Jurkat, Clone E6-1 (cell line): ENCODE data around the gene LARGE1.

Experiments
- DNase-seq: peaks from one replicate; pipeline ENCODE4 v3.0.0-alpha.2; 2011; ENCODE audit warnings: low read depth, low spot score
- H3K4me3 ChIP-seq: 2 replicates; pipeline ENCODE4 v1.5.1; 2011; ENCODE audit warnings: mild to moderate bottlenecking, low read length, control low read depth, moderate library complexity

The LARGE1 gene

DNA sequence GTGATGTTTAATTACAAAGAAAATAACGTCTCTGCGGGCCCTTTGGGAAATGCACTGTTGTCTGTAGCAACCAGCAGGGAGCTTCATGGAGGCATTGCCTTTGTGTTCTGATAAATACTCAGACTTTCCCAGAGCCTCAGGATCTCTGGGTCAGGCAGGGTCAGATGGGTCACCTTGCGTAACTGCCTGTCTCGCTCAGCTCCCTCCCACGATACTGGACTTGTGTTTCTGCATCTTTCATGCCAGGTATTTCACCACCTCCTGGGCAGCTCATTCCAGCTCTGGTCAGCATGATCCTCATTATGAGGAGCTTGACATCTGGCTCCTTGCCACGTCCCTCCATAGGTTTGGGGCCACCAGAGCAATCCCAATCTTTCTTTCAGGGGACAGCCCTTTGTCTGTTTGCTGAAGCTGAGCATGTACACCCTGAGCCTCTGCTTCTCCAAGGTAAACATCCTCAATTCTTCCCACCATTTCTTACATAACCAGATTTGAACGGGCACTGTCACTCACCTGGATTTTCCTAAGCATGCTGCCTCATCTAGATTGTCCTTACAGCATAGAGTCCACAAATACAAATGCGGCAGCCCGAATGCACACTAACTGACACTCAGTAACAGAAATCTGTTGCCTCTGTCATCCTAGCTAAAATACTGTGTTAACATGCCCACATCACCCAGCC is 162.3 kb downstream of the LARGE1 start:
- no peak for DNase-seq
- no peak overlapping the region for H3K4me3 ChIP-seq

DNA sequence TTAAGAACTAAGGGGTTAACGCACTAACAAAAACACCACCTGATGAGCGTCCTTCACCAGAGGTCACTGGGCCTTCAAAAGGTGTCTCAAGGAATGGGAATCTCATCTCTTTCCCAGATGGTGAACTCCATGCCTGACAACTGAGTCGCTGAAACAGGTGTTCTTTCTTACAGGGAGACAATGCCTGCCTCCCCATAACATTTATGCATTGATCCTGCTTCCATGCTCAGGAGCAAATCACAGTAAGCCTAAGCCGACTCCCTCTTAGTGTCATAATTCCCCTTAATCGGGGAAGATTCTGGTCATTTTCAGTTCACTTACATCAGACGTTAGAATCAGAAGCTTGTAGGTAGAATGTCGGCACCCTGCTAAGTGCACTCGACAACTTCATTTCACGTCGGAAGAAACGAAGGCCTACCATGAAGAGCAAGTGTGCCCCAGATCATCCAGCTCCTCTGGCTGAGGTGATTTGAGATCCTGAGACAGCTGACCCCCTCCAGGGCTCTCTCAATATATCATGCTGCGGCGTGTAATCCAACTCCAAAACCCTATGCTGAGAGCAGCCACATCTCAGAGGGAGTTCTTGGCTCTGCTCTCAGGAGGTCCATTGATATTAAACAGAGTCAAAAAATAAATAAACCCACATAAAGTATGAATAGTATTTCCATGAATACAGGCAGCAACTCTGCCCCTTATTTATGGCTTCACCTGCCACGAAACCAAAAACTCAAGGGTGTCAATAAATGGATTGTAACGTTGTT is 163.1 kb downstream of the LARGE1 start:
- no peak overlapping the region for H3K4me3 ChIP-seq
- no peak for DNase-seq

DNA sequence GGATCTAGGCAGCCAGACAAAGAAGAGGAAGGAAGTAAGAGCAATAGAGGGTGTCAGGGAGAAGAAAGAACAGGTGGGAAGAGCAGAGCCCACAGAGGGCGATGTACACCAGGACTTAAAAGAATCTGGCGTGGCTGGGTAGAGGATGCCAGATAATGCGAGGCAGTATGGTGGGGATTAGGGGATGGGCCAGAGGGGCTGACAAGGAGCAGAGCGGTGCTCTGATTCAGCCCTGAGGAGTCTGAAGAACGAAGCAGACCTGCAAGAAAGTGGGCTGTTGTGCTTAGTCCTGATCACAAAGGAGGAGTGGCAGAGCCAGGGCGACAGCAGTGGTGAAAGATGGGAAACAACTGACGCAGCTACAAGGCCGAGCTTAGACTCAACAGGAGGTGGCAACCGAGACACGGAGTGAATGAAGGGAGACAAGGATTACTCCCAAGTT is 163.7 kb downstream of the LARGE1 start:
- no peak for DNase-seq
- H3K4me3 ChIP-seq = no peak overlapping the region

DNA sequence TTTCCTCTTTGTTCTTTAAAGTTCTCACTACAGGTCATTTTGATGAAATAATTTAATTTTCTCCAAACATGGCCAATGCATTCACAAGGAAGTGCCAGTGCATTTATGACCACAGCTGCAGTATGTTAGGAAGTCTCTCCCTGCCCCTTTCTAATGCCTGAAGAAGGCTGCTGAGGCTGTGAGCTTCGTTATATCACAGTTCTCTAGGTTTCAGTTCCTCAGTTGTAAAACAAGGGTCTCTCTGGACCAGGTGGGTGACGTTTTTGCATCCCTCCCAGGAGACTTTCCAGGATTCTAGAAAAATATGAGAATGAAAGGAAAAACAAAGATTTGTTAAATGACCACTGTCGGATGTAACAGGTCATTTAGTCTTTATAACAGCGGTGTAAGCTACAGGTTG is 171.6 kb downstream of the LARGE1 start:
- no peak overlapping the region for H3K4me3 ChIP-seq
- no peak for DNase-seq

DNA sequence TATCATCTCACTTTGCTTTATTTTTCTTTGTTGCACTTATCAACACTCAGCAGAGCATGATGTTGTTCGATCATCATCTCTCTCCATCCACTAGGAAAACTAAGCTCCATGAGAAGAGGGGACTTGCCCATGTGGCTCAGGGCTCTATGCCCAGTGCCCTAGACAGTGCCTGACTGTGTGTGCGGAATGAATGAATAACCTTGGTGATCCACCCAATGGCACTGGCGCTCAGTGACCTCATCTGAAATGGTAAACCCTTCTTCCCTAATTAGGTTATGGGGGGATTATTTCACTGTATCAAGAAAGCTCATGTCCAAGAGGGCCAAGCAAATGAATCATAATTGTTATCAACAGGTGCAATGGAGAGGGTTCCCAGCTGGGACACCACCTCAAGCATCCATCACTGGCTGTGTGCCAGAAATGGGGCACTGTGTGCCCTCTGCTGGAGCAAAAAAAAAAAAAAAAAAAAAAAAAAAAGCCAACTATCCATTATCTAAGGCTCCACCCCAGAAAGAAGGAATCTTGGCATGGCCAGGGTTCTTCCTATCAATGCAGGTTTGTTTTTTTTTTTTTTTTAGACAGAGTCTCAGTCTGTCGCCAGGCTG is 172.6 kb downstream of the LARGE1 start:
- no peak for DNase-seq
- H3K4me3 ChIP-seq = no peak overlapping the region

DNA sequence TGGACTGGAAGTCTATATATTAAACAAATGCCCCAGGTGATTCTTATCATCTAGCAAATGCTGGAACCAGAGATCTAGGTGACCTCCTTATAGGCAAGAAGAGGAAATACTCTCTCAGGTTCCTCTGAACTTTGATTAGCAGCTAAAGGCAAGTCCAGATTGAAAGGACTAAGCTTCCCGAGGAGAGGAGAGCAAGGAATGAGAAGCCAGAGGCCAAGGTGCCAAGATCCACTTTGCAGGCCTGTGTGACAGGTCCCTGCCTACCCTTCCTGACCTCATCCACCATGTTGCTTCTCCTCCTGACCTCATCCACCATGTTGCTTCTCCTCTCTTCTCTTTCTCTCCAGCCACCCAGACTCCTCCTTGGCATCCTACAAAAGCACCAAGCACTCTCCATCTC is 173.2 kb downstream of the LARGE1 start:
- no peak overlapping the region for H3K4me3 ChIP-seq
- no peak for DNase-seq

DNA sequence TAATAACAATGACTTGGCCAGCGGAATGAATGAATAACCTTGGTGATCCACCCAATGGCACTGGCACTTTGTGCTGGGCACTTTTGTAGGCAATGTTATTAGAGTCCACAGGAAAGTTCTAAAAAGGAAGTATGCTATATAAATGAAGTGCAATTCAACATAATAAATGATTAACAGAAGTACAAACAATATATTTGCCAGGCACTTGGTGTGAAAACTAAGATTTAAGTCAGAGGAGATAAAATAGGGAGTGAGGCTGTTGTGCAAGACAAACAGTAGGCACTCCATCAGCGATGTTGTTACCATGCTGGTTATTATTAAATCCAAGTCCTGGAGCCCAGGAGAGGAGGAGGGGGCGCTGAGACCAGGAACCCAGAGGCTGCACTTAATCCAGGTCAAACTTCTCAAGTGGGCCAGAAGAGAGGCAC is 173.8 kb downstream of the LARGE1 start:
- no peak for DNase-seq
- H3K4me3 ChIP-seq = no peak overlapping the region

DNA sequence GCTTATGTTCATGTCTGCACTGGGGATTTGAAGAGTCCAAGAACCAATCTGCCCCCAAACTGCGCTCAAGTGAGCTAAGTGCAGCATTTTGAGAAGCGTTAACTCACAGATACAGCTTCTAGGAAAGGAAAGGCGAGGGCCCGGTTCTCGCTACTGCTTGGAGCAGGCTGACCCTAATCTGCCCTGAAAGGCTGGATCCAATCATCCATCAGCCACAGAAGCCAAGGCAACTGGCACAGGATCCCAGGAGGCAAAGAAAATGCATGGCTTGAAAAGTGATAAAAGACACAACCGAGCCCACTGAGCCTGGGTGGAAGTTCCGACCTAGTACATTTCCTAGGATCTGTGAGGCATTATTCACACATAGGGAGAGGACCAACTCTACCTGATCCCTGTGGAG is 174.8 kb downstream of the LARGE1 start:
- no peak for DNase-seq
- H3K4me3 ChIP-seq = no peak overlapping the region

DNA sequence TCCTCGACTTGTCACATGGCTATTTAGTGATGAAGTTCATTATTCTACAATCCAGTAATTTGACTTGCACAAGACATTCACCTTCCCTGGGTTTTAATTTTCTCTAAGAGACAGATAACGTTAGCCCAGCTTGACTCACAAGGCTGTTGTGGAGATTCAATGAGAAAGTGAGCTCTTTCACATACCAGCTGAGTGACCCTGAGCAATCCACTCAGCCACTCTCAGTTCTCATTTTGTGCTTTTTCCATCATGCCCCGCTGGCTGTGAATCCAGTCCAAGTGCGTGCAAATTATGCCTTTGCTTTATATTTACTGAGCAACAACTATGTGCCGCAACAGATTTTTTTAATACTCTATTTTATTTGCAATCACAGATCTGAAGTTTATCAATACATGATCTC is 176.5 kb downstream of the LARGE1 start:
- DNase-seq = no peak
- no peak overlapping the region for H3K4me3 ChIP-seq

DNA sequence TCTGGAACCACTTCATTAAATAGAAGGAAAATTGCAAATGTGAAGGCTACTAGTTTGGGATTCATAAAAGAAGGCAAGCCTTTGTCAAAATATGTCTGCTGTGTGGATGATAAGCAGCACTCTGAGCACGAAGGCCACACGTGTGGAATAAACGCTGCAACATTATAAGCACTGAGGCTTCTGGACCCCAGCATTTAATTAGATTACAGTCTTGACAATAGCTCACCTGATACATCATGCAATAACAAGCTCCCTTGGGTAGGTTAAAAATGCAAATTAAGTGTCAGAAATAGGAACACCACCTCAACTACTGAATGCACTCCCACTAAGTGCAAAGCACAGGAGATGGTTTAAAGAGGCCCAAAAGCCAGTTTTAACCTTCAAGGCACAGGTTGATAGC is 179.3 kb downstream of the LARGE1 start:
- no peak for DNase-seq
- no peak overlapping the region for H3K4me3 ChIP-seq

DNA sequence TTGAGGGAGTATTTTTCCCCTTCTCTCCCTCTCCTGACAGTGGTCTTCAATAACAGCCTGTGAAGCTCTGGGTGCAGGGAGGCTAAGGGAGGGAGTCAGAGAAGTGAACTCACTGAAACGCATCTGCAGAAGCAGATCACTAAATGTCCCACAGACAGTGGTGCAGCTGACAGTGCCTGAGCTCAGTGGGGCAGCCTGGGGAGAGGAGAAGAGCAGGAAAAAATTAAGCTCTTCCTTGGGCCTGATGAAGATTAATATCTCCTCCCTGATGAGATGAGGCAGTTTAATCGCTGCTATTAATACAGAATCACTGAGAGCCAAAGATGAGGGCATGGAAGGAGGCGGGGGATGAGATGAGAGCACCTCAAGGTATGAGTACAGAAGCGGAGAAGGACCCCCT is 180.8 kb downstream of the LARGE1 start:
- no peak for DNase-seq
- no peak overlapping the region for H3K4me3 ChIP-seq

DNA sequence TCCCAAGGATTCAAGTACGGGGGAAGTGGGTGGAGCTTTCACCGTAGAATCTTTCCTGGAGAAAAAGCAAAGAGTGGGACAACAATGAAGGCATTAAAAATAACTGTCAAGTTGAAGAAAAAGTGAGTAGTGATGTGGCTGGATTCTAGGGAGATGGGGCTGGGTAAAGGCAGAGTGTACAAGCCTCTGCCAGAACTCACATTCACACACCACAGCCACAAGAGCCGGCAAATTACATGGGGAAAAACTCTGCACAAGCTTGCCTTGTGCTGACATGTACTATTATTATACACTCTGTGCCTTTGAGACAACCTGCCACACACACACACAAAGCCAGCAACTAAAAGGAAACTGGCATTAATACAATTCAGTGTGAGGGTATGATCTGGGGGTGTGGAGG is 182.6 kb downstream of the LARGE1 start:
- no peak overlapping the region for H3K4me3 ChIP-seq
- DNase-seq = no peak

DNA sequence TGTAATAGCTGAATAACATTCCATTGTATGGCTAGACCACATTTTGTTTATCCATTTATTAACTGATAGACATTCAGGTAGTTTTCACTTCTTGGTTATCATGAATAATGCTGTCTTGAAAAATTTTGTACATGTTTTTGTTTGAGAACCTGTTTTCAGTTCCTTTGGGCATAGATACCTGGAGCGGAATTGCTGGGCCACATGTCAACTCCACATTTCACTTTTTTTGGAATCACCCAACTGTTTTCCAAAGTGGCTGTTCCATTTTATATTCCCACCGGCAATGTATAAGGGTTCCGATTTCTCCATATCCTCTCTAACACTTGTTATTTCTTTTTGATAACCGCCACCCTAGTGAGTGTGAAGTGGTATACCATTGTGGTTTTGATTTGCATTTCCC is 184.3 kb downstream of the LARGE1 start:
- no peak overlapping the region for H3K4me3 ChIP-seq
- DNase-seq = no peak

DNA sequence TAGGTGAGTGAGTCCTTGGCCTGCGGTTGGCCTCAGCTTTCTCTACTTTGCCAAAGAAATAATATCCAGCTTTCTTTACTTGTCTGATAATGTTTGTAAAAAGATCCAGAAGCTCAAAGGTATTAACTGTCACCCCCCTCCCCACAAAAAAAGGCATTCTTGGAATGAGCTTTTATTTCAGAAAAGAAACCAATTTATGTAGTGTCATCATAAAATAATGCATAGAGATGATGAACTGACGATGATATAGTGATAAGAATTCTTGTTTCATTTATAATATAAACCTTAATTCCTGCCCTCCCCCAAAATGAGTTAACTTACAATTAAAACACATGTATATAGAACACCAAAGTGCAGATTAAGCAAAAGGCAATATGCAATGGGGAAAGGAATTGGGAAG is 191.4 kb downstream of the LARGE1 start:
- no peak for DNase-seq
- no peak overlapping the region for H3K4me3 ChIP-seq

DNA sequence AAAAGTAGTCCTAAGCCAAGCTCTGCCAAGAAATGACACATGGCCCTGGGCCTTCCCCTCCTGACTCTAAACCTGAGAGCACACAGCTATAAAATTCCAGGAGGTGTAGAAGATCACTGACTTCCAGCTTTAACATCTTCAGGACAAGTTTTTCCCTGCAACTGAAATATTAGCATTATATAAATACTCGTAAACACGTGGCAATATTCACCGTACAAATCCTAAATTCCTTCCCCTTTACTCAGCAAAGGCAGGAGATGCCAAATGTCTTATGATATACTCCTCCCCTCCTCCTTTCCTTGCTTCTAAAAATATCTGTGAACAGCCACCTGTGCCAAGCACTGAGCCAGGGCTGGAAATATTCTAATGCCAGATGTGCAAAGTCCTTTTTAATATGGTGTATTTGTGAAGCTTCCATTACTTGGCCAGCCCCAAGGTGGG is 194.0 kb downstream of the LARGE1 start:
- H3K4me3 ChIP-seq = no peak overlapping the region
- DNase-seq = no peak

DNA sequence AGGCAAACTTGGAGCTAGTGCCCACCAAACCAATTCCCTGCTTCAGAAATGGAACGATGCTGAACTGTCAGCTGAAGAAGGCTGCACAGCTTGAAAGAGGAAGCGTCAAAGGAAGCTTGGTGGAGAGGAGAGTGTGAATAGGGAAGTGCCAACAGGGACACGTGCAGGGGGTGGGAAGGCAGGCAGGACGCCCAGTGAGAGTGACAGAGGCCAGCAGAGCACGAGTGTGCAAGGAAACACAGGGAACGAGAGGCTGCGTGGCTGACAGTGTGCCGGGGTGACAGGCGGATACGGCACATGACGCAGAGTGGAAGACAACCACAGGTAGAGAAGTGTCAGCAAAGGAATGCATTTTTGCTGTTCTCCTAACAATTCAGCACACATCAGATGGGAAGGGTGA is 196.4 kb downstream of the LARGE1 start:
- DNase-seq = no peak
- no peak overlapping the region for H3K4me3 ChIP-seq

DNA sequence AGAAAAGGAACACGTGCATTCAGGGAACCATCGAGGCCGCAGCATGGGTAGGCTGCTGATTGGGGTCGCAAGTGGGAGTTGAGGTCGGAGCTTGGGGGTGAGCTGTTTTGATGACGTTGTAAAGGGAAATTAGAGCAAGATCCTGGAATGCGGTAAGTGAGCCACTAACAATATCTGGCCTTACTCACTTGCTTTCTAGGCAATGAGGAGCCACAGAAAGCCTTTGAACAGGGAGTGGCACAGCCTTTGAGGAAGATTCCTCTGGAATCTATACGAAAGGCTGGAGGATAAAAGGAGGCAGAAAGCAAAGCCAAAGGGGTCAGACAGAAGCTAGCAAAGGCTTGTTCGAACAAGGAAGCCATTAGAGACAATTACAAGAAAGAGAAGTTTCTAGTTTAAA is 197.5 kb downstream of the LARGE1 start:
- no peak for DNase-seq
- no peak overlapping the region for H3K4me3 ChIP-seq

DNA sequence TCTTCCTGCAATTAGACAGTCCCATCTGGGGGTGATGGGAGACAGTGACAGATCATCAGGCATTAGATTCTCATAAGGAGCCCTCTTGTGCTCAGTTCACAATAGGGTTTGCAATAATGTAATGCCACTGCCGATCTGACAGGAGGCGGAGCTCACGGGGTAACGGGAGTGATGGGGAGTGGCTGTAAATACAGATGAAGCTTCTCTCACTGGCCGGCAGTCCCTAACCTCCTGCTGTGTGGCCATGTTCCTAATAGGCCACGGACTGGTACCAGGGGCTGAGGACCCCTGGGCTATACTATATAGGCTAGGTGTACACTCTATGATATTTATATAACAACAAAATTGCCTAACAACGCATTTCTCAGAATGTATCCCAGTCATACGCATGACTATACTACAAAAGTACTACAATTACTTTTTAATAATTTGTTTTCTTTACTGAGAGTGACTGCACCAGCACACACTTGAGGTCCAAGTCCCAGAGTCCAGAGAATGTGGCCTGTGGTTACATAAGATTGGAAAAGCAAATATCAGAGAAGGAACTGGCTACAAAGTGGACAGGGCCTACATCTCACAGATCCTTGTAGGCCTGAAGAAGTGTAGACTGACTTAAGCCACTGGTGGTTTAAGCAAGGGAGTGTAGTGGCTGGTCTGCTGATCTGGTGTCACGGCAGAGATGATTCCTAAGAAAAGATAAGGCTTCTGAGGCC is 200.0 kb downstream of the LARGE1 start:
- no peak overlapping the region for H3K4me3 ChIP-seq
- no peak for DNase-seq

DNA sequence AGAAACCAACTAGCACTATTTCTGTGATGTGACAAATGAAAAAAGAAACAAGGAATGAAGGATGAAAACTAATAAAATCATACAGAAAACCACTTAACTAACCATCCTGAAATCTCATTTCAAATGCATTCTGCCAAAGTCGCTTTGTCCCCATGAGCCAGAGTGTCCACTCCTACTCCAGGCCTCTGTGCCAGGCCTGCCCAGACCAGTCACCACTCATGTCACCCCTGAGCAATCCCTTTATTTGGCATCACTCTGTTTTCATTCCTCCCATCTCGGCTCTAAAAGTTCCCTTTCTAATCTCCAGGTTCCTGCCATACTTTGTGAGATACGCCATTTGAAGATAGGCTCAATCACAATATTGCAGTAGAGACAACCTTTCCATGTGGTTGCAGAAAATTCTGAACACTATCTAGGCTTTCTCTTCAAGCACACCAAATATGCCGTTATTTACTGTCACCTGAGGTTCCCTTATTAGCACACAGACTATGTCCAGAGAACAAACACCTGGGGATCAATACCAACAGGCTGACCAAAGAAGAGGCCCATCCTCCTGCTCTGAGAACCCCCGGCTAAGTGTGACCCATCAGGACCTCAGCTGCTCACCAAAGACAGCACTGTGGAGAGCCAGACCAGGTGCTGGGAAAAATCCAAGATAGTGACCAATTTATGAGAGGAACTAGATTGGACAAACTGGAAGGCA is 202.4 kb downstream of the LARGE1 start:
- no peak for DNase-seq
- H3K4me3 ChIP-seq = no peak overlapping the region
